GM12875 (cell line): ENCODE results near the gene FAM107B.

Source experiments
- H3K4me3 ChIP-seq: one replicate; pipeline ENCODE4 v1.5.1; 2011; ENCODE audit warnings: low read depth, low read length, control low read depth
- CTCF ChIP-seq: IDR thresholded peaks from 2 replicates; pipeline ENCODE4 v1.5.1; 2011; ENCODE audit warnings: low read depth, mild to moderate bottlenecking, control low read depth, inconsistent platforms, low read length, moderate library complexity, borderline replicate concordance; ENCODE audit not compliant: insufficient read depth

The FAM107B gene

GRCh38 chr10:14686356-14686755 is 88.3 kb downstream of the FAM107B start:
- no peak overlapping the region for H3K4me3 ChIP-seq
- no peak for TF ChIP-seq CTCF

GRCh38 chr10:14684354-14684753 is 90.3 kb downstream of the FAM107B start:
- no peak overlapping the region for H3K4me3 ChIP-seq

GRCh38 chr10:14683256-14683655 is 91.4 kb downstream of the FAM107B start:
- TF ChIP-seq CTCF: no peak
- H3K4me3 ChIP-seq: no peak overlapping the region

More at GRCh38 chr10:14684354-14684753, 90.3 kb downstream of the FAM107B start:
- no peak for TF ChIP-seq CTCF

GRCh38 chr10:14681802-14682201 is 92.9 kb downstream of the FAM107B start:
- no peak overlapping the region for H3K4me3 ChIP-seq
- no peak for TF ChIP-seq CTCF

- H3K4me3 ChIP-seq: no peak overlapping the region
- no peak for TF ChIP-seq CTCF
Observed at GRCh38 chr10:14681305-14681704, 93.4 kb downstream of the FAM107B start.

GRCh38 chr10:14678637-14679036 is 96.1 kb downstream of the FAM107B start:
- TF ChIP-seq CTCF: no peak
- no peak overlapping the region for H3K4me3 ChIP-seq

- TF ChIP-seq CTCF: no peak
- H3K4me3 ChIP-seq: no peak overlapping the region
Observed at GRCh38 chr10:14676732-14677131, 98.0 kb downstream of the FAM107B start.
